Measurements from ENCODE around the gene WIPI1.

Gene WIPI1

GRCh38 chr17:68401288-68401687 is 56.0 kb downstream of the WIPI1 start:
- Histone ChIP-seq H3K14ac (ENCODE audit: low read length) (no peak overlapping the region), H3K27ac (ENCODE audit: low read depth, low read length) (no peak overlapping the region), H2BK5ac (ENCODE audit: low read depth, low read length, poor library complexity) (no peak overlapping the region), H3K9ac (ENCODE audit: low read length) (no peak overlapping the region), H3K4me2 (ENCODE audit: low read length) (no peak overlapping the region), H3K79me1 (ENCODE audit: low read length) (peaks cover 3% of the 10 kb centered on the region), H3K18ac (ENCODE audit: low read length) (no peak overlapping the region), H3K27me3 (ENCODE audit: insufficient read depth, low read length) (no peaks in the 10 kb centered on the region), H2BK12ac (ENCODE audit: low read length) (no peak overlapping the region), H3K36me3 (ENCODE audit: control insufficient read depth in 1 of 2, insufficient read depth in 2 of 2, low read length in 2 of 2) (no peaks in the 10 kb centered on the region), H3K4ac (ENCODE audit: low read depth, low read length) (no peak overlapping the region), H3K4me1 (ENCODE audit: control insufficient read depth in 1 of 2, insufficient read depth in 2 of 2, low read length in 2 of 2) (peaks cover 12 to 13% of the 10 kb centered on the region in 2 experiments), H3K4me3 (ENCODE audit: low read depth, low read length) (no peak overlapping the region), H3K23ac (ENCODE audit: low read length) (no peak overlapping the region), H2AFZ (ENCODE audit: insufficient read depth, low read length, poor library complexity) (no peak overlapping the region), H3K79me2 (ENCODE audit: control insufficient read depth, insufficient read depth, low read length, poor library complexity) (no peaks in the 10 kb centered on the region), H4K12ac (ENCODE audit: low read depth, low read length) (no peak overlapping the region), H4K8ac (ENCODE audit: low read depth, low read length) (no peak overlapping the region), H2AK5ac (ENCODE audit: low read length) (no peak overlapping the region), H3K9me3 (ENCODE audit: insufficient read depth, low read depth, low read length) (peaks cover under 1% of the 10 kb centered on the region), H2BK120ac (ENCODE audit: insufficient read depth, low read length, poor library complexity) (no peak overlapping the region), H4K91ac (ENCODE audit: low read depth, low read length) (no peak overlapping the region)
- DNase-seq = no peak
- no CpG with 5 or more reads among the region's 7 CpGs for WGBS (ENCODE audit: extremely low coverage, insufficient coverage, insufficient read length)

GRCh38 chr17:68400404-68400735 is 56.9 kb downstream of the WIPI1 start:
- Histone ChIP-seq H4K8ac (ENCODE audit: low read depth, low read length) (no peak overlapping the region), H3K18ac (ENCODE audit: low read length) (no peak overlapping the region), H3K9me3 (ENCODE audit: insufficient read depth, low read depth, low read length) (peaks cover 2% of the 10 kb centered on the region), H4K12ac (ENCODE audit: low read depth, low read length) (no peak overlapping the region), H3K79me1 (ENCODE audit: low read length) (peaks cover 3% of the 10 kb centered on the region), H2AK5ac (ENCODE audit: low read length) (no peak overlapping the region), H3K4ac (ENCODE audit: low read depth, low read length) (peak overlapping the region; percentile 40), H3K14ac (ENCODE audit: low read length) (peak overlapping the region; percentile 29), H2BK5ac (ENCODE audit: low read depth, low read length, poor library complexity) (no peak overlapping the region), H2BK120ac (ENCODE audit: insufficient read depth, low read length, poor library complexity) (peak overlapping the region; percentile 6), H3K4me1 (ENCODE audit: control insufficient read depth in 1 of 2, insufficient read depth in 2 of 2, low read length in 2 of 2) (peaks cover 12 to 13% of the 10 kb centered on the region in 2 experiments), H2AFZ (ENCODE audit: insufficient read depth, low read length, poor library complexity) (no peak overlapping the region), H4K91ac (ENCODE audit: low read depth, low read length) (peak overlapping the region; percentile 51), H3K23ac (ENCODE audit: low read length) (no peak overlapping the region), H3K79me2 (ENCODE audit: control insufficient read depth, insufficient read depth, low read length, poor library complexity) (no peaks in the 10 kb centered on the region), H3K27ac (ENCODE audit: low read depth, low read length) (no peak overlapping the region), H2BK12ac (ENCODE audit: low read length) (peak overlapping the region; percentile 62), H3K9ac (ENCODE audit: low read length) (no peak overlapping the region), H3K4me3 (ENCODE audit: low read depth, low read length) (no peak overlapping the region), H3K36me3 (ENCODE audit: control insufficient read depth in 1 of 2, insufficient read depth in 2 of 2, low read length in 2 of 2) (no peaks in the 10 kb centered on the region), H3K4me2 (ENCODE audit: low read length) (no peak overlapping the region), H3K27me3 (ENCODE audit: insufficient read depth, low read length) (no peaks in the 10 kb centered on the region)
- no CpG with 5 or more reads among the region's 4 CpGs for WGBS (ENCODE audit: extremely low coverage, insufficient coverage, insufficient read length)
- DNase-seq = no peak

- H4K8ac ChIP-seq (ENCODE audit: low read depth, low read length) = no peak overlapping the region
These were observed 57.5 kb downstream of the WIPI1 start for GRCh38 chr17:68399638-68400403.

GRCh38 chr17:68398691-68399637 is 58.3 kb downstream of the WIPI1 start:
- no peak overlapping the region for H3K4me3 ChIP-seq (ENCODE audit: low read depth, low read length)
- peak overlapping the region; percentile 69 for H4K91ac ChIP-seq (ENCODE audit: low read depth, low read length)
- H2AK5ac ChIP-seq (ENCODE audit: low read length) = peak overlapping the region; percentile 22
- peak overlapping the region; percentile 40 for H3K14ac ChIP-seq (ENCODE audit: low read length)
- H3K9ac ChIP-seq (ENCODE audit: low read length) = no peak overlapping the region
- H3K79me1 ChIP-seq (ENCODE audit: low read length) = peaks cover 3% of the 10 kb centered on the region
- no peaks in the 10 kb centered on the region for H3K79me2 ChIP-seq (ENCODE audit: control insufficient read depth, insufficient read depth, low read length, poor library complexity)
- H3K4me1 ChIP-seq (ENCODE audit: control insufficient read depth in 1 of 2, insufficient read depth in 2 of 2, low read length in 2 of 2) = peaks cover 12 to 13% of the 10 kb centered on the region in 2 experiments
- peak overlapping the region; percentile 53 for H2BK12ac ChIP-seq (ENCODE audit: low read length)
- peaks cover 0 to 1% of the 10 kb centered on the region in 2 experiments for H3K36me3 ChIP-seq (ENCODE audit: control insufficient read depth in 1 of 2, insufficient read depth in 2 of 2, low read length in 2 of 2)
- H3K27me3 ChIP-seq (ENCODE audit: insufficient read depth, low read length) = no peaks in the 10 kb centered on the region
- no peak overlapping the region for H3K4ac ChIP-seq (ENCODE audit: low read depth, low read length)
- H4K12ac ChIP-seq (ENCODE audit: low read depth, low read length) = no peak overlapping the region
- peak; percentile 77 to 87 for DNase-seq
- no peak overlapping the region for H3K27ac ChIP-seq (ENCODE audit: low read depth, low read length)
- no peak overlapping the region for H3K4me2 ChIP-seq (ENCODE audit: low read length)
- H3K18ac ChIP-seq (ENCODE audit: low read length) = peak overlapping the region; percentile 58
- peak overlapping the region; percentile 61 for H2AFZ ChIP-seq (ENCODE audit: insufficient read depth, low read length, poor library complexity)
- H4K8ac ChIP-seq (ENCODE audit: low read depth, low read length) = peak overlapping the region; percentile 19
- peaks cover 2% of the 10 kb centered on the region for H3K9me3 ChIP-seq (ENCODE audit: insufficient read depth, low read depth, low read length)
- H3K23ac ChIP-seq (ENCODE audit: low read length) = no peak overlapping the region
- H2BK120ac ChIP-seq (ENCODE audit: insufficient read depth, low read length, poor library complexity) = peak overlapping the region; percentile 49
- no peak overlapping the region for H2BK5ac ChIP-seq (ENCODE audit: low read depth, low read length, poor library complexity)
- WGBS (ENCODE audit: extremely low coverage, insufficient coverage, insufficient read length) = no CpG with 5 or more reads among the region's 11 CpGs

More at GRCh38 chr17:68399638-68400403, 57.5 kb downstream of the WIPI1 start:
- Histone ChIP-seq H4K91ac (ENCODE audit: low read depth, low read length) (peak overlapping the region; percentile 51), H3K4me1 (ENCODE audit: control insufficient read depth in 1 of 2, insufficient read depth in 2 of 2, low read length in 2 of 2) (peaks cover 12 to 13% of the 10 kb centered on the region in 2 experiments), H3K9me3 (ENCODE audit: insufficient read depth, low read depth, low read length) (peaks cover 2% of the 10 kb centered on the region), H2BK12ac (ENCODE audit: low read length) (peak overlapping the region; percentile 62), H3K36me3 (ENCODE audit: control insufficient read depth in 1 of 2, insufficient read depth in 2 of 2, low read length in 2 of 2) (no peaks in the 10 kb centered on the region), H2AFZ (ENCODE audit: insufficient read depth, low read length, poor library complexity) (peak overlapping the region; percentile 35), H2BK5ac (ENCODE audit: low read depth, low read length, poor library complexity) (peak overlapping the region; percentile 34), H3K4me3 (ENCODE audit: low read depth, low read length) (no peak overlapping the region), H3K18ac (ENCODE audit: low read length) (no peak overlapping the region), H3K14ac (ENCODE audit: low read length) (no peak overlapping the region), H3K27ac (ENCODE audit: low read depth, low read length) (no peak overlapping the region), H4K12ac (ENCODE audit: low read depth, low read length) (no peak overlapping the region), H3K27me3 (ENCODE audit: insufficient read depth, low read length) (no peaks in the 10 kb centered on the region), H2AK5ac (ENCODE audit: low read length) (peak overlapping the region; percentile 17), H3K4me2 (ENCODE audit: low read length) (no peak overlapping the region), H3K4ac (ENCODE audit: low read depth, low read length) (no peak overlapping the region), H3K79me1 (ENCODE audit: low read length) (peaks cover 3% of the 10 kb centered on the region), H3K23ac (ENCODE audit: low read length) (no peak overlapping the region), H2BK120ac (ENCODE audit: insufficient read depth, low read length, poor library complexity) (peak overlapping the region; percentile 65), H3K9ac (ENCODE audit: low read length) (no peak overlapping the region), H3K79me2 (ENCODE audit: control insufficient read depth, insufficient read depth, low read length, poor library complexity) (no peaks in the 10 kb centered on the region)
- WGBS (ENCODE audit: extremely low coverage, insufficient coverage, insufficient read length) = no CpG with 5 or more reads among the region's 19 CpGs
- peak in 1 of 2 donors; percentile 65 for DNase-seq
